Trophoblast cell (in vitro differentiated cells and primary cell): ENCODE measurements around the gene AGAP1.

ENCODE experiments used
- DNase-seq, 2 donors: peaks; one replicate each; pipeline ENCODE4 v3.0.0-alpha.2; 2016
- H2AFZ ChIP-seq: 2 replicates; pipeline ENCODE4 v1.6.1; 2013; ENCODE audit warnings: low read length, moderate library complexity, mild to moderate bottlenecking; ENCODE audit not compliant: insufficient read depth, poor library complexity
- H2AK5ac ChIP-seq: 2 replicates; pipeline ENCODE4 v1.6.1; 2013; ENCODE audit warnings: mild to moderate bottlenecking, low read length
- H2BK120ac ChIP-seq: 2 replicates; pipeline ENCODE4 v1.6.1; 2013; ENCODE audit warnings: low read length, mild to moderate bottlenecking, moderate library complexity; ENCODE audit not compliant: insufficient read depth, poor library complexity
- H2BK12ac ChIP-seq: 2 replicates; pipeline ENCODE4 v1.6.1; 2013; ENCODE audit warnings: mild to moderate bottlenecking, low read length, moderate library complexity
- H2BK5ac ChIP-seq: 2 replicates; pipeline ENCODE4 v1.6.1; 2013; ENCODE audit warnings: low read length, low read depth, moderate library complexity, mild to moderate bottlenecking; ENCODE audit not compliant: poor library complexity
- H3K14ac ChIP-seq: 2 replicates; pipeline ENCODE4 v1.6.1; 2013; ENCODE audit warnings: mild to moderate bottlenecking, low read length
- H3K18ac ChIP-seq: 2 replicates; pipeline ENCODE4 v1.6.1; 2013; ENCODE audit warnings: mild to moderate bottlenecking, low read length
- H3K23ac ChIP-seq: 2 replicates; pipeline ENCODE4 v1.6.1; 2013; ENCODE audit warnings: low read length
- H3K27ac ChIP-seq: 2 replicates; pipeline ENCODE4 v1.5.1; 2013; ENCODE audit warnings: low read depth, mild to moderate bottlenecking, inconsistent platforms, low read length, moderate library complexity
- H3K27me3 ChIP-seq: 2 replicates; pipeline ENCODE4 v1.6.1; 2013; ENCODE audit warnings: inconsistent platforms, mild to moderate bottlenecking, low read length, moderate library complexity; ENCODE audit not compliant: insufficient read depth
- H3K36me3 ChIP-seq, 2 experiments: 1 replicate in 1 of 2; 2 replicates in 1 of 2; pipeline ENCODE4 v1.6.1; 2013; ENCODE audit warnings: low read length in 2 of 2, mild to moderate bottlenecking in 2 of 2, moderate library complexity in 1 of 2; ENCODE audit not compliant: insufficient read depth in 2 of 2, control insufficient read depth in 1 of 2
- H3K4ac ChIP-seq: 2 replicates; pipeline ENCODE4 v1.6.1; 2013; ENCODE audit warnings: low read depth, mild to moderate bottlenecking, low read length, moderate library complexity
- H3K4me1 ChIP-seq, 2 experiments: 1 replicate in 1 of 2; 2 replicates in 1 of 2; pipeline ENCODE4 v1.6.1; 2013; ENCODE audit warnings: low read length in 2 of 2, mild to moderate bottlenecking in 2 of 2, moderate library complexity in 1 of 2; ENCODE audit not compliant: insufficient read depth in 2 of 2, control insufficient read depth in 1 of 2
- H3K4me2 ChIP-seq: 2 replicates; pipeline ENCODE4 v1.6.1; 2013; ENCODE audit warnings: inconsistent platforms, mild to moderate bottlenecking, low read length, moderate library complexity
- H3K4me3 ChIP-seq: 2 replicates; pipeline ENCODE4 v1.5.1; 2013; ENCODE audit warnings: mild to moderate bottlenecking, low read depth, low read length, inconsistent platforms
- H3K79me1 ChIP-seq: one replicate; pipeline ENCODE4 v1.6.1; 2013; ENCODE audit warnings: low read length
- H3K79me2 ChIP-seq: 2 replicates; pipeline ENCODE4 v1.6.1; 2013; ENCODE audit warnings: low read length, mild to moderate bottlenecking; ENCODE audit not compliant: control insufficient read depth, insufficient read depth, poor library complexity
- H3K9ac ChIP-seq: 2 replicates; pipeline ENCODE4 v1.6.1; 2013; ENCODE audit warnings: mild to moderate bottlenecking, low read length
- H3K9me3 ChIP-seq: 2 replicates; pipeline ENCODE4 v1.6.1; 2013; ENCODE audit warnings: low read depth, mild to moderate bottlenecking, control low read depth, inconsistent platforms, low read length; ENCODE audit not compliant: insufficient read depth
- H4K12ac ChIP-seq: 2 replicates; pipeline ENCODE4 v1.6.1; 2013; ENCODE audit warnings: low read depth, mild to moderate bottlenecking, low read length, moderate library complexity
- H4K8ac ChIP-seq: 2 replicates; pipeline ENCODE4 v1.6.1; 2013; ENCODE audit warnings: low read depth, mild to moderate bottlenecking, low read length, moderate library complexity
- H4K91ac ChIP-seq: one replicate; pipeline ENCODE4 v1.6.1; 2013; ENCODE audit warnings: low read depth, mild to moderate bottlenecking, low read length, moderate library complexity
- WGBS: extraction: QIAGEN DNeasy Blood & Tissue Kit; methylation state at CpG from one replicate; pipeline ENCODE4 v1.1.7; 2013; ENCODE audit warnings: missing lambda C conversion rate; ENCODE audit not compliant: insufficient read length, insufficient coverage; ENCODE audit errors: extremely low coverage; 5-methylcytosine and 5-hydroxymethylcytosine counted together

The AGAP1 gene

GRCh38 chr2:235508371-235509160 is 14.7 kb downstream of the AGAP1 start:
- Histone ChIP-seq H2AK5ac (no peak overlapping the region), H4K91ac (no peak overlapping the region), H3K4me1 (peaks cover 8 to 17% of the 10 kb centered on the region in 2 experiments), H3K4me3 (peak overlapping the region; percentile 37), H3K4ac (no peak overlapping the region), H2BK12ac (no peak overlapping the region), H3K9ac (no peak overlapping the region), H2BK120ac (no peak overlapping the region), H3K4me2 (no peak overlapping the region), H3K79me1 (peaks cover 3% of the 10 kb centered on the region), H3K14ac (no peak overlapping the region), H3K9me3 (no peaks in the 10 kb centered on the region), H3K23ac (no peak overlapping the region), H3K18ac (no peak overlapping the region), H2BK5ac (no peak overlapping the region), H3K27me3 (no peaks in the 10 kb centered on the region), H2AFZ (no peak overlapping the region), H3K79me2 (peaks cover 4% of the 10 kb centered on the region), H3K27ac (no peak overlapping the region), H3K36me3 (no peaks in the 10 kb centered on the region), H4K8ac (no peak overlapping the region), H4K12ac (no peak overlapping the region)
- DNase-seq: no peak
- WGBS: no CpG with 5 or more reads among the region's 26 CpGs

- H4K12ac ChIP-seq: no peak overlapping the region
- H2BK120ac ChIP-seq: no peak overlapping the region
- peak overlapping the region; percentile 17 for H3K18ac ChIP-seq
- no peak overlapping the region for H3K14ac ChIP-seq
- H3K27ac ChIP-seq: no peak overlapping the region
- no peak overlapping the region for H3K4me3 ChIP-seq
- no peak overlapping the region for H3K4ac ChIP-seq
- no peak overlapping the region for H2BK12ac ChIP-seq
- H4K8ac ChIP-seq: no peak overlapping the region
- no peak overlapping the region for H2AK5ac ChIP-seq
- no peaks in the 10 kb centered on the region for H3K36me3 ChIP-seq
- no peak overlapping the region for H4K91ac ChIP-seq
- H3K9me3 ChIP-seq: no peaks in the 10 kb centered on the region
- H3K4me2 ChIP-seq: no peak overlapping the region
- no peak overlapping the region for H2AFZ ChIP-seq
- DNase-seq: no peak
- peaks cover 10 to 19% of the 10 kb centered on the region in 2 experiments for H3K4me1 ChIP-seq
- no peaks in the 10 kb centered on the region for H3K27me3 ChIP-seq
- H3K79me1 ChIP-seq: peaks cover 3% of the 10 kb centered on the region
- peaks cover 4% of the 10 kb centered on the region for H3K79me2 ChIP-seq
- H3K23ac ChIP-seq: no peak overlapping the region
- H2BK5ac ChIP-seq: no peak overlapping the region
- no CpG with 5 or more reads among the region's 4 CpGs for WGBS
- no peak overlapping the region for H3K9ac ChIP-seq
Measured at GRCh38 chr2:235510318-235510717, 16.5 kb downstream of the AGAP1 start.

- Histone ChIP-seq H4K91ac (no peak overlapping the region), H2BK5ac (no peak overlapping the region), H4K8ac (no peak overlapping the region), H3K4me3 (no peak overlapping the region), H3K9ac (no peak overlapping the region), H3K36me3 (no peaks in the 10 kb centered on the region), H2AK5ac (no peak overlapping the region), H2AFZ (no peak overlapping the region), H3K14ac (no peak overlapping the region), H3K27ac (no peak overlapping the region), H3K4ac (no peak overlapping the region), H2BK12ac (no peak overlapping the region), H3K79me1 (no peaks in the 10 kb centered on the region), H3K18ac (no peak overlapping the region), H3K23ac (no peak overlapping the region), H3K4me2 (no peak overlapping the region), H4K12ac (no peak overlapping the region), H3K4me1 (peaks cover 6 to 16% of the 10 kb centered on the region in 2 experiments), H3K79me2 (peaks cover 2% of the 10 kb centered on the region), H3K9me3 (no peaks in the 10 kb centered on the region), H2BK120ac (no peak overlapping the region), H3K27me3 (no peaks in the 10 kb centered on the region)
- peak in 1 of 2 donors; percentile 39 for DNase-seq
- no CpG with 5 or more reads among the region's 7 CpGs for WGBS
Measured at GRCh38 chr2:235511187-235511661, 17.4 kb downstream of the AGAP1 start.

DNA sequence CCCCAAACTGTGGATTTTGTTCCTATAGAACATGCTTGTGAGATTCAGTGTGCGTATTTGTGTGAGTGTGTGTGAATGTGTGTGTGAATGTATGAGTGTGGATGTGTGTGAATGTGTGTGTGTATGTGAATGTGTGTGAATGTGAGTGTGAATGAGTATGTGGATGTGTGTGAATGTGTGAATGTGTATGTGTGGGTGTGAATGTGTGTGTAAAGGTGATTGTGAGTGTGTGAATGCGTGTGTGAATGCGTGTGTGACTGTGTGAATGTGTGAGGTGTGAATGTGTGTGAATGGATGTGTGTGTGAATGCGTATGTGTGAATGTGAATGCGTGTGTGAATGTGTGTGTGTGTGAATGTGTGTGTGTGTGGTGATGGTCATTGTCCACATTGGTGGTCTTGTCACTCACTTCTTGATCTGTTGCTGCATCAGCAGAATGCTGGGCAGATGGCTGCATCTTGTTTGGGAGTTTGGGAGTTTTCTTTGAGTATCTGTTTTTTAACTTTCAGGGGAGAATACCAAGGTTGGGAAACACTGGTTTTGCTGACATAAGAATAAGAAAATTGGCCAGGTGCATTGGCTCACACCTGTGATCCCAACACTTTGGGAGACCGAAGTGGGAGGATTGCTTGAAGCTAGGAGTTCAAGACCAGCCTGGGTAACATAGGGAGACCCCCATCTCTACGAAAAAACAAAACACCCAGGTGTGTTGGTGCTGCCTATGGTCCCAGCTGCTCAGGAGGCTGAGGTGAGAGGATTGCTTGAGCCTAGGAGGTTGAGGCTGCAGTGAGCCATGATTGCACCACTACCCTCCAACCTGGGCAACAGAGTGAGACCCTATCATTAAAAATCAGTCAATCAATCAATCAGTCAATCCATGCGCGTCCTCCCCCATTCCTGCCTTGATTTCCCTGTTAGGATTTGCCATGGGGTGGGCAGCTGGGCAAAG is 18.2 kb downstream of the AGAP1 start:
- Histone ChIP-seq H2AFZ (no peak overlapping the region), H3K9ac (no peak overlapping the region), H3K14ac (no peak overlapping the region), H3K27ac (no peak overlapping the region), H3K4me3 (no peak overlapping the region), H2BK5ac (no peak overlapping the region), H2BK12ac (no peak overlapping the region), H3K4ac (peak overlapping the region; percentile 78), H3K36me3 (no peaks in the 10 kb centered on the region), H4K91ac (no peak overlapping the region), H4K8ac (no peak overlapping the region), H4K12ac (no peak overlapping the region), H3K18ac (no peak overlapping the region), H3K23ac (no peak overlapping the region), H2AK5ac (no peak overlapping the region), H3K27me3 (no peaks in the 10 kb centered on the region), H3K79me2 (peaks cover 2% of the 10 kb centered on the region), H3K9me3 (no peaks in the 10 kb centered on the region), H3K79me1 (no peaks in the 10 kb centered on the region), H3K4me2 (no peak overlapping the region), H3K4me1 (peaks cover 6 to 14% of the 10 kb centered on the region in 2 experiments), H2BK120ac (no peak overlapping the region)
- WGBS: 100% methylated on average over 2 of the region's 9 CpGs
- no peak for DNase-seq
